H1 (cell line): ENCODE results near the gene HEPACAM. TPM values are rescaled to one million over a fixed set of nuclear protein-coding genes. Genes with fewer than 3 reads are reported as not detected.

Source experiments
- CTCF ChIA-PET: fragments of 300-600 bp; sonication (Branson Sonifier 250); formaldehyde crosslinking; loops from one replicate; lab custom pipeline; 2021; ENCODE audit not compliant: partially characterized antibody; lab: Charles Lee
- POLR2A ChIA-PET: fragments of 300-600 bp; sonication (Branson Sonifier 250); formaldehyde crosslinking; loops from one replicate; lab custom pipeline; 2021; ENCODE audit warnings: inconsistent platforms; ENCODE audit not compliant: partially characterized antibody; lab: Charles Lee
- DNase-seq, 2 experiments: peaks; one replicate each; pipeline versions ENCODE4 v3.0.0 to v3.0.0-alpha.2; 2010 to 2022; ENCODE audit warnings: low spot score in 2 of 2, low read depth in 1 of 2, mixed read lengths in 1 of 2
- FAIRE-seq: peaks from 2 replicates; lab custom pipeline; 2011; peaks lifted over from hg19 to GRCh38; lab: Jason Lieb, UNC
- H2AFZ ChIP-seq: 2 replicates; pipeline ENCODE4 v1.8.1; 2012; ENCODE audit warnings: low read length, inconsistent platforms
- H2AK5ac ChIP-seq: 2 replicates; pipeline ENCODE4 v1.6.1; 2013; ENCODE audit warnings: low read depth, low read length
- H2BK120ac ChIP-seq: replicated peaks from 2 replicates; pipeline ENCODE3; 2013; ENCODE audit warnings: low read depth, low read length, inconsistent platforms
- H2BK12ac ChIP-seq: 2 replicates; pipeline ENCODE4 v1.6.1; 2013; ENCODE audit warnings: low read depth, low read length
- H2BK15ac ChIP-seq: 2 replicates; pipeline ENCODE4 v1.6.1; 2013; ENCODE audit warnings: low read length
- H2BK20ac ChIP-seq: 2 replicates; pipeline ENCODE4 v1.6.1; 2013; ENCODE audit warnings: low read length
- H2BK5ac ChIP-seq: 2 replicates; pipeline ENCODE4 v1.6.1; 2013; ENCODE audit warnings: low read depth, low read length
- H3K14ac ChIP-seq: 2 replicates; pipeline ENCODE4 v1.6.1; 2013; ENCODE audit warnings: inconsistent platforms; ENCODE audit not compliant: insufficient read length
- H3K18ac ChIP-seq: 2 replicates; pipeline ENCODE4 v1.6.1; 2013; ENCODE audit warnings: low read length; ENCODE audit errors: extremely low read depth
- H3K23ac ChIP-seq: 2 replicates; pipeline ENCODE4 v1.6.1; 2013; ENCODE audit warnings: inconsistent platforms; ENCODE audit not compliant: insufficient read length
- H3K23me2 ChIP-seq: 2 replicates; pipeline ENCODE4 v1.6.1; 2013; ENCODE audit warnings: low read depth, low read length
- H3K27ac ChIP-seq: 2 replicates; pipeline ENCODE4 v1.6.1; 2011; ENCODE audit warnings: low read depth, low read length, inconsistent platforms
- H3K27me3 ChIP-seq, 4 experiments: replicated peaks in 1 of 4; 1 replicate in 1 of 4; 2 replicates in 3 of 4; pipeline versions ENCODE4 v1.6.1 to v1.8.1; 2011 to 2013; ENCODE audit warnings: low read length in 3 of 4, mild to moderate bottlenecking in 3 of 4, inconsistent platforms in 2 of 4, mixed read lengths in 2 of 4, moderate library complexity in 1 of 4; ENCODE audit not compliant: control insufficient read depth in 3 of 4, insufficient read depth in 3 of 4; ENCODE audit errors: extremely low read depth in 1 of 4
- H3K36me3 ChIP-seq, 4 experiments: 2 replicates each; pipeline versions ENCODE4 v1.6.1 to v1.8.1; 2011 to 2013; ENCODE audit warnings: mild to moderate bottlenecking in 4 of 4, low read length in 3 of 4, moderate library complexity in 2 of 4, control low read depth in 1 of 4, inconsistent platforms in 1 of 4; ENCODE audit not compliant: insufficient read depth in 4 of 4, control insufficient read depth in 2 of 4
- H3K4ac ChIP-seq: replicated peaks from 2 replicates; pipeline ENCODE3; 2013; ENCODE audit warnings: low read length, low read depth, mixed read lengths, inconsistent platforms; ENCODE audit not compliant: insufficient read length
- H3K4me1 ChIP-seq, 4 experiments: replicated peaks in 1 of 4; 1 replicate in 1 of 4; 2 replicates in 3 of 4; pipeline versions ENCODE4 v1.6.1 to v1.8.1; 2011 to 2013; ENCODE audit warnings: low read length in 3 of 4, inconsistent platforms in 2 of 4, mixed read lengths in 1 of 4; ENCODE audit not compliant: insufficient read depth in 4 of 4, control insufficient read depth in 3 of 4
- H3K4me2 ChIP-seq, 2 experiments: 2 replicates each; pipeline versions ENCODE4 v1.6.1 to v1.8.1; 2011 to 2013; ENCODE audit warnings: low read depth in 2 of 2, low read length in 2 of 2, control low read depth in 1 of 2, inconsistent platforms in 1 of 2, mild to moderate bottlenecking in 1 of 2; ENCODE audit not compliant: insufficient read depth in 1 of 2
- H3K4me3 ChIP-seq, 4 experiments: fragments of 200-600, 300-600 bp in 1 of 4; sonication (generic), shearing (Covaris generic), sonication (Bioruptor Twin) in 1 of 4; 2 replicates each; pipeline versions ENCODE4 v1.5.1 to v1.8.1; 2011 to 2016; ENCODE audit warnings: low read length in 4 of 4, low read depth in 3 of 4, control low read depth in 2 of 4, inconsistent platforms in 2 of 4, mild to moderate bottlenecking in 2 of 4, mixed read lengths in 1 of 4, moderate library complexity in 1 of 4; ENCODE audit not compliant: insufficient read depth in 2 of 4; ENCODE audit errors: extremely low read depth in 1 of 4
- H3K56ac ChIP-seq: replicated peaks from 2 replicates; pipeline ENCODE3; 2013; ENCODE audit warnings: low read depth, mild to moderate bottlenecking, mixed read lengths, low read length, inconsistent platforms; ENCODE audit not compliant: insufficient read length
- H3K79me1 ChIP-seq: 2 replicates; pipeline ENCODE4 v1.6.1; 2013; ENCODE audit warnings: low read depth, low read length, control low read depth
- H3K79me2 ChIP-seq, 2 experiments: 2 replicates each; pipeline versions ENCODE4 v1.6.1 to v1.8.1; 2012 to 2013; ENCODE audit warnings: low read length in 2 of 2, mild to moderate bottlenecking in 2 of 2, inconsistent platforms in 1 of 2; ENCODE audit not compliant: insufficient read depth in 2 of 2, control insufficient read depth in 1 of 2
- H3K9ac ChIP-seq, 4 experiments: replicated peaks in 1 of 4; 1 replicate in 1 of 4; 2 replicates in 3 of 4; pipeline versions ENCODE4 v1.6.1 to v1.8.1; 2011 to 2013; ENCODE audit warnings: low read depth in 3 of 4, low read length in 3 of 4, control low read depth in 2 of 4, mild to moderate bottlenecking in 2 of 4, moderate library complexity in 2 of 4, inconsistent platforms in 1 of 4; ENCODE audit errors: extremely low read depth in 1 of 4
- H3K9me3 ChIP-seq, 2 experiments: 2 replicates each; pipeline versions ENCODE4 v1.6.1 to v1.8.1; 2012 to 2013; ENCODE audit warnings: mild to moderate bottlenecking in 2 of 2, moderate library complexity in 2 of 2, control low read depth in 1 of 2, inconsistent platforms in 1 of 2, low read depth in 1 of 2, low read length in 1 of 2, mixed read lengths in 1 of 2; ENCODE audit not compliant: insufficient read depth in 2 of 2
- H4K20me1 ChIP-seq, 2 experiments: replicated peaks in 1 of 2; 2 replicates each; pipeline versions ENCODE3 to v1.8.1; 2011 to 2013; ENCODE audit warnings: inconsistent platforms in 2 of 2, low read length in 2 of 2, mild to moderate bottlenecking in 1 of 2; ENCODE audit not compliant: insufficient read depth in 2 of 2, control insufficient read depth in 1 of 2
- H4K5ac ChIP-seq: 2 replicates; pipeline ENCODE4 v1.6.1; 2013; ENCODE audit warnings: low read length, low read depth, mixed read lengths, inconsistent platforms; ENCODE audit not compliant: insufficient read length
- H4K8ac ChIP-seq: 2 replicates; pipeline ENCODE4 v1.8.0; 2013; ENCODE audit warnings: mild to moderate bottlenecking, moderate library complexity, low read length, inconsistent platforms; ENCODE audit not compliant: insufficient read depth; ENCODE audit errors: extremely low read depth
- H4K91ac ChIP-seq: replicated peaks from 2 replicates; pipeline ENCODE3; 2013; ENCODE audit warnings: low read length, mixed read lengths, inconsistent platforms; ENCODE audit not compliant: insufficient read length
- EP300 ChIP-seq, 2 experiments: IDR thresholded peaks; 1 replicate in 1 of 2; 2 replicates in 1 of 2; pipeline ENCODE4 v1.6.1; 2011 to 2012; ENCODE audit warnings: low read depth in 2 of 2, low read length in 2 of 2, mild to moderate bottlenecking in 2 of 2, borderline replicate concordance in 1 of 2, inconsistent platforms in 1 of 2, moderate library complexity in 1 of 2
- FOSL1 ChIP-seq: IDR thresholded peaks from 2 replicates; pipeline ENCODE4 v1.6.1; 2011; ENCODE audit warnings: mild to moderate bottlenecking, low read depth, low read length, moderate library complexity; ENCODE audit not compliant: insufficient read depth
- GTF2F1 ChIP-seq: IDR thresholded peaks from 2 replicates; pipeline ENCODE4 v1.6.1; 2012; ENCODE audit warnings: low read depth, low read length, improper control_type of control experiment, borderline replicate concordance
- HDAC2 ChIP-seq, 2 experiments: fragments of 300-600 bp in 1 of 2; sonication (generic) in 1 of 2; IDR thresholded peaks; 2 replicates each; pipeline ENCODE4 v1.6.1; 2011 to 2012; ENCODE audit warnings: low read depth in 2 of 2, low read length in 2 of 2, mild to moderate bottlenecking in 2 of 2, moderate library complexity in 2 of 2, borderline replicate concordance in 1 of 2, inconsistent platforms in 1 of 2
- JUN ChIP-seq: IDR thresholded peaks from 2 replicates; pipeline ENCODE4 v1.6.1; 2011; ENCODE audit warnings: low read depth, mild to moderate bottlenecking, improper control_type of control experiment, low read length
- KDM4A ChIP-seq: IDR thresholded peaks from one replicate; pipeline ENCODE4 v1.7.1; 2012; ENCODE audit warnings: low read depth, mild to moderate bottlenecking, moderate library complexity, low read length, inconsistent platforms; ENCODE audit not compliant: severe bottlenecking
- NANOG ChIP-seq: IDR thresholded peaks from 2 replicates; pipeline ENCODE4 v1.6.1; 2011; ENCODE audit warnings: low read length, low read depth, mild to moderate bottlenecking, inconsistent platforms; ENCODE audit not compliant: insufficient read depth, poor library complexity, severe bottlenecking
- NRF1 ChIP-seq: IDR thresholded peaks from 2 replicates; pipeline ENCODE4 v1.6.1; 2011; ENCODE audit warnings: mild to moderate bottlenecking, low read depth, low read length, improper control_type of control experiment
- RNF2 ChIP-seq: fragments of 200-900, 300-1000 bp; sonication (generic); IDR thresholded peaks from 2 replicates; pipeline ENCODE4 v1.7.1; 2016; ENCODE audit warnings: borderline replicate concordance, low read depth, mild to moderate bottlenecking, antibody characterized with exemption, low read length; ENCODE audit not compliant: poor library complexity, severe bottlenecking; ENCODE audit errors: missing control alignments
- SRF ChIP-seq: IDR thresholded peaks from 2 replicates; pipeline ENCODE4 v1.6.1; 2011; ENCODE audit warnings: mild to moderate bottlenecking, low read depth, low read length, moderate library complexity
- WGBS, 2 experiments: shearing (Covaris generic) in 1 of 2; methylation state at CpG; one replicate each; pipeline versions ENCODE4 v1.1.6 to v1.1.7; 2013 to 2015; ENCODE audit warnings: low lambda C conversion rate in 2 of 2, mixed read lengths in 2 of 2, inconsistent platforms in 1 of 2, low coverage in 1 of 2, missing lambda C conversion rate in 1 of 2; ENCODE audit not compliant: insufficient replicate concordance in 2 of 2, insufficient coverage in 1 of 2, insufficient read length in 1 of 2; ENCODE audit errors: extremely low coverage in 1 of 2, missing lambda C conversion rate in 1 of 2; 5-methylcytosine and 5-hydroxymethylcytosine counted together
- polyA plus RNA-seq, 7 experiments: library from polyadenylated mRNA; depleted of rRNA in 3 of 7; stranded (reverse) in 5 of 7; unstranded in 2 of 7; fragments of >200 nt in 5 of 7; fragments of 200-250 nt in 2 of 7; gene quantifications; 1 replicate in 5 of 7; 2 replicates in 1 of 7; 4 replicates in 1 of 7; pipeline versions ENCODE4 v1.2.1 to v1.2.3, GENCODE V29; 2011 to 2013; ENCODE audit warnings: missing spikeins in 2 of 7, mixed read lengths in 2 of 7
- total RNA-seq: library from RNA; stranded (reverse); fragmentation: NEBNext Ultra II Directional; extraction: Animal tissue kit (Norgen Biotek cat#: 25700); gene quantifications from 2 replicates; pipeline ENCODE4 v1.2.1, GENCODE V29; 2021
- TF ChIP-seq, protein P1 (sequence below): IDR thresholded peaks from 2 replicates; pipeline ENCODE4 v1.6.1; 2011; ENCODE audit warnings: low read length, improper control_type of control experiment

The HEPACAM gene
- total and polyA plus RNA-seq, 2 of the 8 experiments (the other 6 are each of a cell fraction or from before 2014, with no cell fraction given), result not detected

DNA sequence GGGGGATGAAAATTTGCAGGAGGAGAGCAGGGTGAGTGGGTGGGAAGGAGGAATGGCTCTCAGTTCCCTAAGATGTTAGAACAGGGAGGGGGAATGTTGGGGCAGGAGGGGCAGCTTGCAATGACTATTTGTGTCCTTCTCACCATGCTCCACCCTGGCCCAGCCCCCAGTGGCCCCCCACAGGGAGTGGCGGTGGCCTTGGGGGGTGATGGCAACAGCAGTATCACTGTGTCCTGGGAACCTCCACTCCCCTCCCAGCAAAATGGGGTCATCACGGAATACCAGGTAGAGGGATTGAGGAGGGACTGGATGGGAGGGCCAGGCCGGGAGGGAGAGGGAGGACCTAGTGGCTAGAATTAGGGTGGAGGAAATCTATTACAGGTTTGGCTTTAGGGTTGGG lies 60.4 kb downstream of the HEPACAM start:
- H3K14ac ChIP-seq, result no peak overlapping the region
- no peak overlapping the region for H2BK20ac ChIP-seq
- no peak overlapping the region for H3K27ac ChIP-seq
- no peak overlapping the region for H2BK15ac ChIP-seq
- H4K5ac ChIP-seq, result no peak overlapping the region
- H2BK120ac ChIP-seq, result no peak overlapping the region
- H3K9me3 ChIP-seq, result no peaks in the 10 kb centered on the region
- H2BK12ac ChIP-seq, result no peak overlapping the region
- peaks cover 11 to 56% (median 48%) of the 10 kb centered on the region in 4 experiments for H3K27me3 ChIP-seq
- peak overlapping the region; percentile 40 to 75 for H3K4me2 ChIP-seq
- no peak overlapping the region for H2AFZ ChIP-seq
- H4K8ac ChIP-seq, result no peak overlapping the region
- no peaks in the 10 kb centered on the region for H3K79me1 ChIP-seq
- H3K23ac ChIP-seq, result no peak overlapping the region
- no peaks in the 10 kb centered on the region for H4K20me1 ChIP-seq
- no peak overlapping the region for H3K4ac ChIP-seq
- no peak overlapping the region for H4K91ac ChIP-seq
- peak overlapping the region in 3 of 4 experiments; percentile 56 to 76 (median 66); a peak in 6 of 8 replicates for H3K4me3 ChIP-seq
- H2AK5ac ChIP-seq, result no peak overlapping the region
- POLR2A ChIA-PET, result interaction anchor here (0.6 kb wide), 1 partner anchor 14 kb away, joined by 4 read pairs; no protein-coding TSS in a partner anchor
- FAIRE-seq (no peak), DNase-seq (no peak)
- peaks cover 0 to 12% (median 8%) of the 10 kb centered on the region in 4 experiments; a peak in 5 of 7 replicates for H3K4me1 ChIP-seq
- no peak overlapping the region for H3K9ac ChIP-seq
- no peak overlapping the region for H3K56ac ChIP-seq
- H2BK5ac ChIP-seq, result no peak overlapping the region
- H3K23me2 ChIP-seq, result peaks cover 8% of the 10 kb centered on the region; the same call in 1 of the 2 replicates
- 0 out of 2 replicates have a peak overlapping the region, but pooled peaks have one; percentile 28 for H3K18ac ChIP-seq
- no peaks in the 10 kb centered on the region for H3K79me2 ChIP-seq
- WGBS, 2 experiments, result 33% methylated on average over 3 of the region's 3 CpGs; no CpG with 5 or more reads in 1 of the 2 experiments
- CTCF ChIA-PET, result interaction anchor here (0.9 to 3.0 kb wide), 9 partner anchors 9 to 73 kb away, joined by 3 to 22 read pairs (median 5); no protein-coding TSS in a partner anchor
- no peaks in the 10 kb centered on the region for H3K36me3 ChIP-seq
- TF ChIP-seq JUN, result no peak
- TF ChIP-seq EP300 (IDR thresholded peaks at IDR 0.05; ENCODE audit: borderline replicate concordance in 1 of 2, low read depth in 2 of 2, low read length in 2 of 2), result no peak
- TF ChIP-seq NRF1, result no peak; the same call in 1 of the 2 replicates
- TF ChIP-seq SRF, result no peak
- no peak for TF ChIP-seq NANOG
- no peak for TF ChIP-seq RNF2
- no peak for TF ChIP-seq KDM4A
- no peak for TF ChIP-seq HDAC2 (IDR thresholded peaks at IDR 0.05; ENCODE audit: borderline replicate concordance in 1 of 2, low read depth in 2 of 2, low read length in 2 of 2)
- TF ChIP-seq FOSL1, result no peak
- no peak for TF ChIP-seq GTF2F1
- TF ChIP-seq, protein P1, sequence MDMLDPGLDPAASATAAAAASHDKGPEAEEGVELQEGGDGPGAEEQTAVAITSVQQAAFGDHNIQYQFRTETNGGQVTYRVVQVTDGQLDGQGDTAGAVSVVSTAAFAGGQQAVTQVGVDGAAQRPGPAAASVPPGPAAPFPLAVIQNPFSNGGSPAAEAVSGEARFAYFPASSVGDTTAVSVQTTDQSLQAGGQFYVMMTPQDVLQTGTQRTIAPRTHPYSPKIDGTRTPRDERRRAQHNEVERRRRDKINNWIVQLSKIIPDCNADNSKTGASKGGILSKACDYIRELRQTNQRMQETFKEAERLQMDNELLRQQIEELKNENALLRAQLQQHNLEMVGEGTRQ, result no peak
